ENCODE data around the gene HCST. TPM values are rescaled to one million over a fixed set of nuclear protein-coding genes. Genes with fewer than 3 reads are reported as not detected.

The HCST gene
- total and polyA plus RNA-seq, 2 of the 13 experiments (the other 11 are each of a cell fraction or from before 2014, with no cell fraction given) = 0.24 to 1.2 TPM

- H2AFZ ChIP-seq (ENCODE audit: low read length) = no peak overlapping the region
- in situ Hi-C loops (cut with HindIII; ENCODE audit: extremely low pct_ligation_motif_present, low pct_unique_long_range_greater_than_20kb) = loop anchor here (10.0 kb wide), 1 partner anchor 54 kb away; no protein-coding TSS in a partner anchor
- H3K9me3 ChIP-seq (ENCODE audit: low read length) = no peaks in the 10 kb centered on the region
- H3K4me1 ChIP-seq (ENCODE audit: insufficient read depth, low read length) = peaks cover 44% of the 10 kb centered on the region
- ChIA-PET POLR2A (no interaction called here), CTCF (ENCODE audit: low intra/inter-chr PET ratio, low total read pairs) (no interaction called here)
- peak overlapping the region; percentile 79; the same call in 1 of the 2 replicates for H3K9ac ChIP-seq (ENCODE audit: insufficient read depth, low read depth, low read length)
- 73% methylated on average over 13 of the region's 13 CpGs for WGBS (ENCODE audit: low lambda C conversion rate)
- intact Hi-C loops (cut with micrococcal nuclease; ENCODE audit: unreplicated experiment) = loop anchor here (5.0 kb wide), 1 partner anchor 36 kb away; the partner anchor contains the start of genes HCST and NFKBID
- peak overlapping the region; percentile 7 to 74 (median 16); a peak in 3 of 6 replicates for H3K4me3 ChIP-seq (replicated peaks in 1 of 3; ENCODE audit: insufficient read depth in 1 of 3, low read depth in 2 of 3, low read length in 3 of 3)
- FAIRE-seq = no peak
- H3K4me2 ChIP-seq (ENCODE audit: low read depth, low read length) = peak overlapping the region; percentile 84
- H3K27me3 ChIP-seq (ENCODE audit: control insufficient read depth in 1 of 2, insufficient read depth in 2 of 2, low read length in 2 of 2) = no peaks in the 10 kb centered on the region; a peak in 1 of 5 replicates
- no peak for DNase-seq (ENCODE audit: low spot score)
- H3K36me3 ChIP-seq (replicated peaks in 1 of 2; ENCODE audit: control insufficient read depth in 1 of 2, insufficient read depth in 2 of 2, low read length in 2 of 2) = no peaks in the 10 kb centered on the region; a peak in 1 of 5 replicates
- H4K20me1 ChIP-seq (ENCODE audit: insufficient read depth, low read length) = 0 out of 2 replicates have a peak, but pooled peaks cover 8% of the 10 kb centered on the region
- no peak overlapping the region for H3K27ac ChIP-seq (ENCODE audit: extremely low read length, insufficient read depth, low read length)
- no peak for ATAC-seq
- no peak for TF ChIP-seq KLF9 (CRISPR knock-in tag; IDR thresholded peaks at IDR 0.05; ENCODE audit: low read depth)
- peak; percentile 15; the same call in 1 of the 2 replicates for TF ChIP-seq CEBPB (IDR thresholded peaks at IDR 0.05; ENCODE audit: borderline replicate concordance, low read depth, low read length)
- TF ChIP-seq FOXK2 (IDR thresholded peaks at IDR 0.05) = 0 out of 2 replicates have a peak, but pooled peaks have one; percentile 2
- BruUV-seq (replicated peaks) = no TSS peak
- H3K79me2 ChIP-seq (ENCODE audit: insufficient read depth, low read length) = no peaks in the 10 kb centered on the region
Observed at GRCh38 chr19:35938282-35939224, 36.2 kb downstream of the HCST start.

- H3K27ac ChIP-seq (ENCODE audit: extremely low read length, insufficient read depth, low read length) = no peak overlapping the region
- no TSS peak for BruUV-seq (replicated peaks)
- H3K9ac ChIP-seq (ENCODE audit: insufficient read depth, low read depth, low read length) = no peak overlapping the region
- DNase-seq (ENCODE audit: low spot score) = no peak
- no peak for ATAC-seq
- H3K4me1 ChIP-seq (ENCODE audit: insufficient read depth, low read length) = peaks cover 44% of the 10 kb centered on the region
- intact Hi-C loops (cut with micrococcal nuclease; ENCODE audit: unreplicated experiment) (loop anchor here (5.0 kb wide), 1 partner anchor 37 kb away; the partner anchor contains the start of genes HCST and NFKBID), in situ Hi-C loops (cut with HindIII; ENCODE audit: extremely low pct_ligation_motif_present, low pct_unique_long_range_greater_than_20kb) (loop anchor here (10.0 kb wide), 1 partner anchor 55 kb away; no protein-coding TSS in a partner anchor)
- H3K36me3 ChIP-seq (replicated peaks in 1 of 2; ENCODE audit: control insufficient read depth in 1 of 2, insufficient read depth in 2 of 2, low read length in 2 of 2) = no peaks in the 10 kb centered on the region; a peak in 1 of 5 replicates
- CTCF ChIA-PET (ENCODE audit: low intra/inter-chr PET ratio, low total read pairs) = no interaction called here
- WGBS (ENCODE audit: low lambda C conversion rate) = 97% methylated on average over 26 of the region's 55 CpGs
- no peaks in the 10 kb centered on the region; a peak in 1 of 5 replicates for H3K27me3 ChIP-seq (ENCODE audit: control insufficient read depth in 1 of 2, insufficient read depth in 2 of 2, low read length in 2 of 2)
- no peak for TF ChIP-seq HDAC2 (CRISPR knock-in tag; IDR thresholded peaks at IDR 0.05)
- 0 out of 2 replicates have a peak, but pooled peaks have one; percentile 32 for TF ChIP-seq HNRNPL (IDR thresholded peaks at IDR 0.05; ENCODE audit: low read depth, low read length)
- TF ChIP-seq ZNF512B (CRISPR knock-in tag; IDR thresholded peaks at IDR 0.05; ENCODE audit: borderline replicate concordance) = no peak
- TF ChIP-seq NCOR1 (IDR thresholded peaks at IDR 0.05; ENCODE audit: borderline replicate concordance, low read length) = no peak
- no peak for TF ChIP-seq ZNF362 (CRISPR knock-in tag; IDR thresholded peaks at IDR 0.05; ENCODE audit: borderline replicate concordance)
- no peak for TF ChIP-seq HNF4G (IDR thresholded peaks at IDR 0.05; ENCODE audit: borderline replicate concordance, low read depth, low read length)
- no peak for TF ChIP-seq HNF4G (CRISPR knock-in tag; IDR thresholded peaks at IDR 0.05; ENCODE audit: borderline replicate concordance, low read depth)
- H3K4me2 ChIP-seq (ENCODE audit: low read depth, low read length) = no peak overlapping the region
- H3K4me3 ChIP-seq (replicated peaks in 1 of 3; ENCODE audit: insufficient read depth in 1 of 3, low read depth in 2 of 3, low read length in 3 of 3) = no peak overlapping the region
- 0 out of 2 replicates have a peak, but pooled peaks cover 8% of the 10 kb centered on the region for H4K20me1 ChIP-seq (ENCODE audit: insufficient read depth, low read length)
- no peak for FAIRE-seq
- H3K79me2 ChIP-seq (ENCODE audit: insufficient read depth, low read length) = no peaks in the 10 kb centered on the region
- POLR2A ChIA-PET = no interaction called here
- H3K9me3 ChIP-seq (ENCODE audit: low read length) = no peaks in the 10 kb centered on the region
- no peak overlapping the region for H2AFZ ChIP-seq (ENCODE audit: low read length)
Observed at GRCh38 chr19:35939307-35940077, 37.2 kb downstream of the HCST start.
